ENCODE measurements around the gene PTPRR.

The PTPRR gene, protein sequence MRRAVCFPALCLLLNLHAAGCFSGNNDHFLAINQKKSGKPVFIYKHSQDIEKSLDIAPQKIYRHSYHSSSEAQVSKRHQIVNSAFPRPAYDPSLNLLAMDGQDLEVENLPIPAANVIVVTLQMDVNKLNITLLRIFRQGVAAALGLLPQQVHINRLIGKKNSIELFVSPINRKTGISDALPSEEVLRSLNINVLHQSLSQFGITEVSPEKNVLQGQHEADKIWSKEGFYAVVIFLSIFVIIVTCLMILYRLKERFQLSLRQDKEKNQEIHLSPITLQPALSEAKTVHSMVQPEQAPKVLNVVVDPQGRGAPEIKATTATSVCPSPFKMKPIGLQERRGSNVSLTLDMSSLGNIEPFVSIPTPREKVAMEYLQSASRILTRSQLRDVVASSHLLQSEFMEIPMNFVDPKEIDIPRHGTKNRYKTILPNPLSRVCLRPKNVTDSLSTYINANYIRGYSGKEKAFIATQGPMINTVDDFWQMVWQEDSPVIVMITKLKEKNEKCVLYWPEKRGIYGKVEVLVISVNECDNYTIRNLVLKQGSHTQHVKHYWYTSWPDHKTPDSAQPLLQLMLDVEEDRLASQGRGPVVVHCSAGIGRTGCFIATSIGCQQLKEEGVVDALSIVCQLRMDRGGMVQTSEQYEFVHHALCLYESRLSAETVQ

DNA sequence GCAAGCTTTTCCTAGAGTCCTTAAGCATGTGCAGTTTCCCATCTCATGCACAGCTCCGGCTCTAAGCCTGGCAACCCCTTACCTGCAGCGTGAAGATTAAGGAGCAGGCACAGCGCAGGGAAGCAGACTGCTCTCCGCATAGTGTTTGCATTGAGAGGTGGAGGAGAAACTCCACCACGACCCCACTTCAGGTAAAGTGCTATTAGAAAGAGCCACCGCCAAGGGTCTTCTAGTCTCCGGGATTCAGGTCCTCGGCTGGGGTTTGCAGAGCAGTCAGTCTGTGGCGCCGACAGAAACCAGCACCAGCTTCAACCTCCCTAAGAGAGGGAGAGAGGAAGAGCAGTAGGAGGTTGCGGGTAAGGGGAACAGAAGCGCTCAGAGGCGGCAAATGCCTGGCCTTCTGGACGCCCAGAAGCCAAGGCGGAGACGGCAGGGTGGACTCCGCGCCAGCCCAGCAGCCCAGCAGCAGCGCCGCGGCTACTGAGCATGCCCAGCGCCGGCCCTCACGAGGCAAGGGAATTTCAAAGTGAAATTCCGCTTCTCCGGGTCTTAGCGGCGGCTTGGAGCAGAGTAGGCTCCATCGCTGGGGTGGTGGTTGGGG is at the start of gene PTPRR:
Gene PTPRR (minus strand): TSS at position 488 of the 601 bp plus-strand sequence. CDS start 348 bp downstream, at position 140.
- in situ Hi-C loops (cut with HindIII; ENCODE audit: low sequenced_read_pairs): no loop called here
- no peak within 1 kb of the TSS for H3K4me3 ChIP-seq (ENCODE audit: low read depth, low read length)
- no peak for DNase-seq (ENCODE audit: low read depth)
- TF ChIP-seq, protein P1, sequence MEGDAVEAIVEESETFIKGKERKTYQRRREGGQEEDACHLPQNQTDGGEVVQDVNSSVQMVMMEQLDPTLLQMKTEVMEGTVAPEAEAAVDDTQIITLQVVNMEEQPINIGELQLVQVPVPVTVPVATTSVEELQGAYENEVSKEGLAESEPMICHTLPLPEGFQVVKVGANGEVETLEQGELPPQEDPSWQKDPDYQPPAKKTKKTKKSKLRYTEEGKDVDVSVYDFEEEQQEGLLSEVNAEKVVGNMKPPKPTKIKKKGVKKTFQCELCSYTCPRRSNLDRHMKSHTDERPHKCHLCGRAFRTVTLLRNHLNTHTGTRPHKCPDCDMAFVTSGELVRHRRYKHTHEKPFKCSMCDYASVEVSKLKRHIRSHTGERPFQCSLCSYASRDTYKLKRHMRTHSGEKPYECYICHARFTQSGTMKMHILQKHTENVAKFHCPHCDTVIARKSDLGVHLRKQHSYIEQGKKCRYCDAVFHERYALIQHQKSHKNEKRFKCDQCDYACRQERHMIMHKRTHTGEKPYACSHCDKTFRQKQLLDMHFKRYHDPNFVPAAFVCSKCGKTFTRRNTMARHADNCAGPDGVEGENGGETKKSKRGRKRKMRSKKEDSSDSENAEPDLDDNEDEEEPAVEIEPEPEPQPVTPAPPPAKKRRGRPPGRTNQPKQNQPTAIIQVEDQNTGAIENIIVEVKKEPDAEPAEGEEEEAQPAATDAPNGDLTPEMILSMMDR (IDR thresholded peaks at IDR 0.05; ENCODE audit: low read depth, low read length, missing control alignments): no peak

GRCh38 chr12:70966996-70967790 is 46.7 kb upstream of the PTPRR start:
- in situ Hi-C loops (cut with HindIII; ENCODE audit: low sequenced_read_pairs): no loop called here
- DNase-seq (ENCODE audit: low read depth): no peak
- TF ChIP-seq, protein P1 (IDR thresholded peaks at IDR 0.05; ENCODE audit: low read depth, low read length, missing control alignments): no peak
- H3K4me3 ChIP-seq (ENCODE audit: low read depth, low read length): no peak overlapping the region

DNA sequence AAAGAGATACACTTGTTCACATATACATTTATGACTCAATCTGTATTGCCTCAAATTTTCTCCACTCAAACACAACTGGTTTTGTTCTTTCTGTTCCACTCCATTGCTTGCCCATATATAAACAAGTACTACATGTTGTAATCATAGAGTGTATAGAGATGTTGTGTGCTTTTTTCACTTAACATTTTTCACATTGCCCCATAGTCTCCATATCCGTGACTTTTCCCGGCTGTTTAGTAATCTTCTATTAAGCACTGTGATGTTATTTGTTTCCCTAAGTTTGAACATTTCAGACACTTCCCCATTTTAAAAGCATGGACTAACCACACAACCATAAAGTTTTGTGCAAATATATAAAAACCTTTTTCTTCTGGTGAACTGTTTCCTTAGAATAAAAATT is 45.5 kb upstream of the PTPRR start:
- in situ Hi-C loops (cut with HindIII; ENCODE audit: low sequenced_read_pairs): no loop called here
- H3K4me3 ChIP-seq (ENCODE audit: low read depth, low read length): no peak overlapping the region
- DNase-seq (ENCODE audit: low read depth): no peak
- TF ChIP-seq, protein P1 (IDR thresholded peaks at IDR 0.05; ENCODE audit: low read depth, low read length, missing control alignments): no peak

DNA sequence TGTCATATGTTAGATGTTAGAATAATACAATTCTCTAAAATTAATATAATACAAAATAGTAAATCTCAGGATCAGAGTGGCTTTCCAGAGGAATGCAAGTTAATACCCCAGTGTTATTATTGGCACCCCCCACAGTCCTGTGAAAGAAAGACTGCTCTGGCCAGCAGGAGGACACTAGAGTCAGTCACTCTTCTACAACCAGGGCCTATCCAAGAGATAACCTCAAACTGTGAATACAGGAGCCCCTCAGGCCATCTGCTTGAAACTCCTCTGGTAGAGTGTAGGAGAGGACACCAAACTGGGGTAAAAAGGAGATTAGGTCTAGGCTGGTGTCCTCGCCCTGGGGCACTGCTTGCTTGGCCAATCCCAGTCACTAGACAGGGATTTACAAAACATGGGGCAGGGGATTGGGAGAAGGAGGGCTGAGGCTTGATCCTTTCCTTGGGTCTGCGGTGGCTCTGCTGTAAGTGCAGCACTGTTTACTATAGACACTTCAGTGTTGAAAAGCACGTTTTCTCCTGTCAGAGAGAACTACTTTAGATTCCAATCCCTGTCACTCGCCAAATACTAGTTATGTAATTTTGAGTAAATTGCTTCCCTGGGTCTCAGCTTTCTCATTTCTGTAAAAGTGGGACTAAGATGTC is 44.5 kb upstream of the PTPRR start:
- TF ChIP-seq, protein P1 (IDR thresholded peaks at IDR 0.05; ENCODE audit: low read depth, low read length, missing control alignments): no peak
- in situ Hi-C loops (cut with HindIII; ENCODE audit: low sequenced_read_pairs): no loop called here
- H3K4me3 ChIP-seq (ENCODE audit: low read depth, low read length): no peak overlapping the region
- no peak for DNase-seq (ENCODE audit: low read depth)

DNA sequence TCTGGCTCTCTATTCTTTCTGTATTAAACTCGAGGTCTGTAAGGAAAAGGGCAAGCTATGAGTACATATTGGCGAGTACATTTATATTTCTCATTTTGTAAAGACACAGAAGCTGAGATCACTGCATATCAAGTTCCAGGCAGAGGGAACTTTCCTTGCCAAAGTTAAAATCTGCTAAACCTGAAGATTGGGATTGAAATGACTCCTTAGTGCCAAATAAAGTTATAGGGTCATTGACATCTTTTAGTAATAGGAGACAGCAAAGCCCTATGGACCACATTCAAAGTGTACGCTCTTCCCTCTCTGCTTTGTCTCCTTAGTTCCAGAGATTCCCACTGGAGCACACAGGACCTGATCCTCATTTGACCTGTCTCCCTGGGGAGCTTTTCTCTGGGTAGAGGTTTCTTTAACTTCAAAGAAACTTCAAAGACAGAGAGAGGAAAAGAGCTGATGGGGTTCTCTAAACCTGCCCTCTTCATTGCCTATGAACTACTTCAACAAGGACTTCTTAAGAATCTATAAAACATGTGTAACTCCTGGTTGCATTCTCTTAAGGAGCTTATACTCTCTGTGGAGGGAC is 42.6 kb upstream of the PTPRR start:
- H3K4me3 ChIP-seq (ENCODE audit: low read depth, low read length): no peak overlapping the region
- in situ Hi-C loops (cut with HindIII; ENCODE audit: low sequenced_read_pairs): no loop called here
- TF ChIP-seq, protein P1 (IDR thresholded peaks at IDR 0.05; ENCODE audit: low read depth, low read length, missing control alignments): no peak

More for the DNA sequence above, 42.6 kb upstream of the PTPRR start:
- no peak for DNase-seq (ENCODE audit: low read depth)
